ENCODE data around the gene NF2. TPM values are rescaled to one million over a fixed set of nuclear protein-coding genes. Genes with fewer than 3 reads are reported as not detected.
A peak's percentile ranks its signal among the peaks of the same experiment; 100 is the strongest.

The NF2 gene
- total RNA-seq, 2 experiments from 2014 or later, result 34.4 to 35.3 TPM

GRCh38 chr22:29633514-29634312 lies 30.3 kb downstream of the NF2 start:
- ChIA-PET CTCF (interaction anchor here (0.9 to 5.4 kb wide), 4 partner anchors 8 to 397 kb away, joined by 3 to 56 read pairs (median 3); no protein-coding TSS in a partner anchor), POLR2A (no interaction called here)
- H3K27ac Mint-ChIP-seq, result no peak overlapping the region
- H3K36me3 Mint-ChIP-seq (ENCODE audit: low read depth), result peaks cover 8% of the 10 kb centered on the region
- peaks cover 25% of the 10 kb centered on the region for H3K4me1 Mint-ChIP-seq (ENCODE audit: low read depth)
- intact Hi-C loops (cut with micrococcal nuclease), result no loop called here
- no peak for DNase-seq
- H3K4me3 Mint-ChIP-seq, result no peak overlapping the region
- H3K9me3 Mint-ChIP-seq, result no peaks in the 10 kb centered on the region
- H3K27me3 Mint-ChIP-seq, result no peaks in the 10 kb centered on the region
- no peak for TF ChIP-seq CTCF (IDR thresholded peaks at IDR 0.05)
- no peak for ATAC-seq

- Mint-ChIP-seq H3K9me3 (no peaks in the 10 kb centered on the region), H3K4me3 (no peak overlapping the region), H3K27ac (no peak overlapping the region), H3K4me1 (ENCODE audit: low read depth) (peaks cover 28% of the 10 kb centered on the region), H3K36me3 (ENCODE audit: low read depth) (peaks cover 15% of the 10 kb centered on the region), H3K27me3 (no peaks in the 10 kb centered on the region)
- no peak for TF ChIP-seq CTCF (IDR thresholded peaks at IDR 0.05)
- no peak for DNase-seq
- CTCF ChIA-PET, result interaction anchor here (1.0 to 5.4 kb wide), 3 partner anchors 9 to 454 kb away, joined by 3 to 56 read pairs (median 10); no protein-coding TSS in a partner anchor
- ATAC-seq, result no peak
- intact Hi-C loops (cut with micrococcal nuclease), result no loop called here
- POLR2A ChIA-PET, result no interaction called here
These were observed 31.4 kb downstream of the NF2 start for GRCh38 chr22:29634847-29635246.

DNA sequence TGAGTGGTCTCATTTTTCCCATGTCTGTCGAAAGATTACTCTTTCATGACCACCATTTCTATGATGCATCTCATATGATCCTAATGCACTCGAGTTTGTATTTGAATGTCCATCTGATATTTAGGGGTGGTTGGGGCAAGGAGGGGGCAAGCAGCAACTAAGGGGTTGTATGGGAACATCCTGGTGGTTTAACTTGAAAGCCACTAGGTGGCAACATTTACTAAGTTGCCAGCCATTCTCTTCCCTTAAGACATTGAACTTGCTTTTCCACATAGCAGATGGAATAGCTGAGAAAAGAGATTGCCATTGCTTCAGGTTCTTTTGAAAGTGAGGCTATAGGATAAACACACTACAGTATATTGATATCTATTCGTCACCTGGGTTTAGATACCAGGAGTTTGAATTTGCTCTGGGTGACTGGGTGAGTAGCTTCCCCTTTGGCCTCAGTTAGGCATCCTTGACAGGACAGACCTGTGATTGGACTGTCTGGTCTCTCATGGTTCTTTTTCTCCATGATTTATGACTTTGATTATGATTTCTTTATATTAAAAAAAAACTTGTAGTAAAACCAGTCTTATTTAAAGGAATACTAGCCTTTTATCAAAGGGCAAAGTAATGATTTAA lies 32.4 kb downstream of the NF2 start:
- intact Hi-C loops (cut with micrococcal nuclease), result no loop called here
- Mint-ChIP-seq H3K4me3 (no peak overlapping the region), H3K9me3 (no peaks in the 10 kb centered on the region), H3K27ac (no peak overlapping the region), H3K4me1 (ENCODE audit: low read depth) (peaks cover 28% of the 10 kb centered on the region), H3K36me3 (ENCODE audit: low read depth) (peaks cover 15% of the 10 kb centered on the region), H3K27me3 (no peaks in the 10 kb centered on the region)
- ChIA-PET CTCF (interaction anchor here (0.6 to 5.4 kb wide), 26 partner anchors 10 to 472 kb away, joined by 3 to 56 read pairs (median 4); partner anchors contain the start of gene THOC5), POLR2A (interaction anchor here (0.8 kb wide), 1 partner anchor 15 kb away, joined by 4 read pairs; no protein-coding TSS in a partner anchor)
- DNase-seq (no peak), ATAC-seq (peak; percentile 56)
- TF ChIP-seq CTCF (IDR thresholded peaks at IDR 0.05), result peak; percentile 66

DNA sequence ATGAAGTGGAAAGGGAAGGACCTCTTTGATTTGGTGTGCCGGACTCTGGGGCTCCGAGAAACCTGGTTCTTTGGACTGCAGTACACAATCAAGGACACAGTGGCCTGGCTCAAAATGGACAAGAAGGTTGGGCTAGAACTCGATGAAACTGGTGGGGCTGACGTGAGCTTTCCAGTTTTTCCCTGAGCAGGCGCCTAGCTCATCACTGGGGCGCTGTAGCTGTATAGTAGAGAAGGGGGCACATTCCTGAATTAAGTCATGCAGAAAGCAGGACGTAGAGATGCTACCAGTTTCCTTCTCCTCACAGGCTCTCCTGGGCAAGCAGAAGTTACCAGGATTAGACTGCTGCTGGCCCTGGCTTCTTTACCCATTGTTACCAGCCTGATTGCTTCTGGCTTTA lies 33.3 kb downstream of the NF2 start:
- ChIA-PET CTCF (interaction anchor here (0.9 to 5.4 kb wide), 21 partner anchors 9 to 471 kb away, joined by 3 to 56 read pairs (median 4); partner anchors contain the start of gene THOC5), POLR2A (interaction anchor here (0.7 kb wide), 1 partner anchor 173 kb away, joined by 3 read pairs; no protein-coding TSS in a partner anchor)
- ATAC-seq, result no peak
- H3K27ac Mint-ChIP-seq, result no peak overlapping the region
- no peak overlapping the region for H3K4me3 Mint-ChIP-seq
- H3K9me3 Mint-ChIP-seq, result no peaks in the 10 kb centered on the region
- H3K27me3 Mint-ChIP-seq, result no peaks in the 10 kb centered on the region
- no peak for DNase-seq
- peaks cover 14% of the 10 kb centered on the region for H3K36me3 Mint-ChIP-seq (ENCODE audit: low read depth)
- intact Hi-C loops (cut with micrococcal nuclease), result no loop called here
- TF ChIP-seq CTCF (IDR thresholded peaks at IDR 0.05), result no peak
- peaks cover 32% of the 10 kb centered on the region for H3K4me1 Mint-ChIP-seq (ENCODE audit: low read depth)

Measured in activated CD8-positive, alpha-beta T cell treated with anti-CD3 and anti-CD28 coated beads for 36 hours (primary cell).